ENCODE results near the gene SIRPA.

The SIRPA gene

DNA sequence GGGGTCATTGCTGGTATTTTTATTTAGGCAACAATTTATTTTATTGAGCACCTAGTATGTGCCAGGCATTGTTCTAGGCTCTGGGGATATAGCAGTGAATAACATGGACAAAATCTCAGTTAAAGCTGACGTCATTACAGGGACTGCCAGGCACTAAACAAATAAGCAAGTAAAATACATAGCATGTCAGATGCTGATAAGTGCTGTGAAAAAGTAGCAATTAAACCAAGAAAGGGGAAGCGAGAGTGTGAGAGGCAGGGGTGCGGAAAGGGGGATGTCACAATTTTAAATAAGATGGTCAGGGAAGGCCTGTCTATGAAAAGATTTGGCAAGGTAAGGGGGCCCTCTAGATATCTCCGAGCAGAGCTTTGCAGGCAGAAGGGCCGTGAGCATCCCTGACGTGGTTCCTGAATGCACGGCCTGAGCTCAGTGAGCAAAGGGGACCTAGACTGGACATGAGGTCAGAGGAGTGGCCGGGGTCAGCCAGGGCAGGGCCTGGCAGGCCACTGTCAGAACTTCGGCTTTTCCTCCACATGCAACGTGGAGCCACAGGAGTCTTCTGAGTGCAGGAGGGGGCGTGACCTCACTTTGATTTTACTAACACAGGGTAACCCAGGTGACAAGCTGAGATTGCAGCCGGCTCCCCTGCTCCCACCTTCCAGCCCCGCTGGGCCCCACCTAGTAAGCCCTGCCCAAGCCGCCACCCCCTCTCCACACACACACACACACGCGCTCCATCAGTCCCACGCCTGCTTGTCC lies 24.2 kb upstream of the SIRPA start:
- no peak for DNase-seq

DNA sequence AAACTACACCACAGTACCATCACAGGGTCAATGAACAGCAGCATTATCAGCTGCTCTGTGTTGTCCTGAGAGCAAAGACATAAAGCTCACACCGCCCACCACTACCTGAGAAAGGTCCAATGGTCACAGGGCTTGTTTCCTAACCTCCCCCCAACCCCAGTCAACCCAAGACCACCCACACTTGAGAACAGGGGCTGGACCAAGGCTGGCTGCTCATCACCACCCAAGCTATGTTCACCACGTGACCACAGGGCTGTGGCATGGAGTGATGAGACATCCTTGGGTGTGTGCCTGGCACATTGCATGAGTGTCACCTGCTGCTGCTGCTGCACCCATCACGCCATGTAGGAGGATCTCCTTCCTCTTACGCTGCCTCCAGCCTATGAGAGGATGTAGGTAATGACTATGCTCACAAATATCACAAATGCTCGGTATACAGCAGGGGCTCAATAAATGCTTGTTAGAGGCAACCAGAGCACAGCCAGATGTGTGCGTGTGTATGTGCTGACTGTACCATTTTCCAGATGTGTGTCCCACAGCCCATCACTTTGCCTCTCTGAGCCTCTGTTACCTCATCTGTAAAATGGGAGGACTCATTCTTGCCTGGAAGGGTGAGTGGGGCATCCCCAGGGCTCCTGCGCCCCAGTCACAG lies 23.3 kb upstream of the SIRPA start:
- DNase-seq, result no peak

DNA sequence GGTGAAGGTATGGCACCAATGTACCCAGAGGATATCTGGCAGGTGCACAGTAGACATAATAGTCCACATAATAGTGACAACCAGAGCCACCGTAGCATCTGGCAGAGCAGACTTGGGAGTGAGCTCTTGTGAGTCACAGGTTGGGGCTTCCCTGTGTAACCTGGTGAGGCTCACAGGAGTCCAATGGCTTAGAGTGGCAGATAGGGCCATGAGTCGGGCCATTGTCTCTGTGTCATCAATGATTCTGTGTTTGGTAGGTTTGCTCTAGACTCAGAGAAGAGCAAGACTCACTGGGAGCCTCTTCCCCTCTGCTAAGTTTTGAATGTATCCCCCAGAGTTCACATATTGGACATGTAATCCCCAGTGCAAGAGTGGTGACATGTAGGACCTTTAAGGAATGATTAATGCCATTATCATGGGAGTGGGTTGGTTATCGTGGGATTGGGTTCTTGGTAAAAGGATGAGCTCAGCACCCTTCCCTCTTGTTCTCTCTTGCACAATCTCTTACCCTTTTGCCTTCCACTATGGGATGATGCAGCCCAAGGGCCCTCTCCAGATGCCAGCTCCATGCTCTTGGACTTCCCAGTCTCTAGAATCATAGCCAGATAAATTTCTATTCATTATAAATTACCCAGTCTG lies 22.6 kb upstream of the SIRPA start:
- no peak for DNase-seq

DNA sequence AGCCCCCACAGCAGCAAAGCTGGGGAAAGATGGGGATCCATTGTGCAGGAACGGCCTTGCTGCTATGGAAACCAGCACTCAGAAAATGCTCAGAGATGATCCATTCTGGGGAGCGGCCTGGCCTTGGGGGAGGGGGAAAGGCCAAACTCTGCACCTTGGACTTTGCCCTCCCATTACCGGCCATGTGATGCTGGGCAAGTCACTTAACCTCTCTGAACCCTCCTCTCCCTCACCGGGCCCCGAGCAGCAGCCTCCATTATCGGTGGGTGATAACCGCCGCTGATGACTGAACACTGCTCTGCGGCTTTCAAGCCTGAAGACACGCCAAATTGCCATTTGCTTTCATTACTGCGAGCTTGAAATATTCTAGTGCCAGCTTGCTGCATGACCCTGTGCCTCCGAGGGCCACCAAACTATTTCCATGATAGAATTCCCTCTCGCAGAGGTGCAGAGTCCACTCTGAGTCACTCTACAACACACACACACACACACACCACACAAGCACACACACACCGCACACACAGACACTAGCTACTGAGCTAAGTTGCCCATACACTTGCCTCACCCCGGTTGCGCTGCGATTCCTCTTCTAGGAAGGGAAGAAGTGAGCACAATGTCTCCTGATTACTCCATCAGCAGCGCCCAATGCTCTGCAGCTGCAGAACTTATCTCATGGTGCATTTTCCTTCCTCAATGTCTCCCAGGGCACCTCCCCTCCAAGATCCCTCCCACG lies 20.6 kb upstream of the SIRPA start:
- no peak for DNase-seq

DNA sequence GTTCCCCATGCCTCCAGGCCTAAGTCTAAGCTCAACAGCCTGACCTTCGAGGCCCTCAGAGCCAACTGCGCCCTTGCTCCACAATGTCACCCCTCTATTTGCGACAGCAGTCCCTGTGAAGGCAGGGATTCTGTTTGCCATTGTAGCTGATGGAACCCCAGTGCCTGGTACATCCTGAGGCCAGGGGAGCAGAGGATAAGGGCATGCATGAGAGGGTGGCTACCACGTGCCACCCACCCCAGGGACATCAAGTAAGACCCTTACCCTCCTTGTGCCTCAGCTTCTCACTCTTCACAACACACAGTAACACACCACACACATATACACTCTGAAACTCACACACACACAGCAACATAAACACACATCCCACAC lies 20.0 kb upstream of the SIRPA start:
- no peak for DNase-seq

- no peak for DNase-seq
These were observed 19.4 kb upstream of the SIRPA start for GRCh38 chr20:1875762-1876161.

GRCh38 chr20:1876217-1876921 lies 18.8 kb upstream of the SIRPA start:
- DNase-seq, result no peak

- no peak for DNase-seq
These were observed 18.1 kb upstream of the SIRPA start for GRCh38 chr20:1876975-1877608.

GRCh38 chr20:1877609-1878200 lies 17.5 kb upstream of the SIRPA start:
- no peak for DNase-seq

DNA sequence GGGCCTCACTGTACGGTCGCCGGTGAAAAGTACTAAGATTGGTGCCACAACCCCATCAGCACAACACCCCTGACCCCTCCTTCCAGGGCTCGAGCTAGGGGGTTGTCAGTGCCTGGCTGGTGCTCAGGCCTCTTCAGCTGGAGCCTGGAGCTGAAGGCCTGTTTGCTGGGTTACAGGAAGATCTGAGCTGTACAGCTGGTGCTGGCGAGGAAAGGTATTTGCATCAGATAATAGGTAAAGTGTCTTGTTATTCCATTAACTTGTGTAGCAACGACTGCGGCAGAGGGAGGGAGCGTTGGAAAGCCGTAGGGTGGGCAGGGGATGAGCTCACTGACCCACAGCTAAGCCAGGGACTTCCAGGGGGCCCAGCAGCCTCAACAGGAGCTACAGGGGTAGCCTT lies 15.8 kb upstream of the SIRPA start:
- no peak for DNase-seq

- no peak for DNase-seq
These were observed 15.3 kb upstream of the SIRPA start for GRCh38 chr20:1879934-1880333.

DNA sequence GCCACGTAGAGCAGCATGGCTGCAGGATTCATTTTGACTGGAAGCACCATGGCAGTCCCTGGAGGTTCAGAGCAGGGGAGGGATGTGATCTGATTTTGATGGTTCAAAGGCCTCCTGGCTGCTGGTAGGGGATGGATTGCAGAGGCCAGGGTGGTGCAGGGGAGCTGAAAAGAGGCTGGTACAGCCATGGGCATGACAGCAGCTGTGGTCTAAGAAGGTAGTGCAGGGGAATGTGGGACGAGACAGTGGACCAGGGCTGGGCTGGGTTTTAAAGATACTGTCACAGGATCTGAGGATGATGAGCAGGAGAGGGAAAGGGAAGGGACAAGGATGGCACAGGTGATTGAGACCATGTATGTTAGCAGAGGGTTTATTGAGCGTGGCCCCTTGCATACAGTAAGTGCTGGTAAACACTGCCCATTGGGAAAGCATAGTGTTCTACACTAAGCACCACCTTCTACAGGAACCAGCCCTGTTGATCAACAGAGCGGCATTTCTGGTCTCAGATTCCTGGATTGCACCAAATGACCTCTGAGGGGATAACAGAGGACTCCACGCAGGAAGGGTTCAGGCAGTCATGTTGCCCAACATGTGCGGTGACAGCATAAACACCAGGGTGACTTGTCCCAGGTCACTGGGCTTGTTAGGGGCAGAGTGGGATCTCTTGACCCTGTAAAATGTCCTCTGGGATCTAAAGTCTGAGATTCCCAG lies 14.5 kb upstream of the SIRPA start:
- DNase-seq, result no peak

DNA sequence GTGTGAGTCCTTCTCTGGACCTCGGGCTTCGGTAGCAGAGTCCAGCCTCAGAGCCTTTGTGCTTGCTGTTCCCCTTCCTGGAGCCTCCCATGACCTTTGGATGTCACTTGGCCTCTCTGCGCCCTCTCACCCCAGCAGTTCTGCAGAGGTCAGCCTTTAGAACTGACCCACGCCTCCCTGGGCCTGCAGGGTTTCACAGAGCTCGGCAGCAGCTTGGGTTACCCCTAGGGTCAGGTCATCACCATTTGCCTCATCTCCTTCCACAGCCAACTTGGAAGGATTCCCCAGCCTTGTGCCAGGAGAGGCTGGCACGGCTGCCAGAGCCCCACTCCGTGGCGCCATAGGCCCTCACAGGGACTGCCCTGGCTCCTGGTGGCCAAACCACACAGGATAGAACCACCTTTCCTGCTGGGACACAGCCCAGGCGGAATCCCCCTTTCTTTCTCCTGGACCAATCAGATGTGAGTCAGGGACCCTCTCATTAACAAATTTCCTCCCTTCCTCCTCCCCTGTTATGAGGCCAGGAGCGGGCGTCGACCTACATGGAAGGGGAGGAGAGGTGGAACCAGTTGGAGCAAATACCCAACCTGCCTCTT lies 13.9 kb upstream of the SIRPA start:
- no peak for DNase-seq

GRCh38 chr20:1882026-1882425 lies 13.2 kb upstream of the SIRPA start:
- DNase-seq, result no peak

- no peak for DNase-seq
These were observed 11.2 kb upstream of the SIRPA start for GRCh38 chr20:1883986-1884385.

DNA sequence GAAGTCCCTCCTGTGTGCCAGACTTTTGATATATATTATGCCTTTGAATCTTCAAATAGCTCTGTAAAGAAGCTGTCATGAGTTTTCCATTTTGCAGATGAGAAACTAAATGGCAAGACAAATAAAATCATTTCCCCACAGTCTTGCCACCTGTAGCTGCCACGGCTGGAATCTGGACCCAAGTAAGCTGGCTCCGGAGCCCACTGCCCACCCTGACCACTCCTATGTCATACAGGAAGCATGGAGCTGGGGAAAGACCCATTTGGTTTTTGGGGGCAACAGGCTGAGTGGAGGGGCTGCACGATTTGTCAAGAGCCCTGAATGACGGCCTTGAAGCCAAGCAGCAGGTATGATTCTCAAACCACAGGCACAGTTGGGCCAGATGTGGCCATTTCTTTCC lies 10.0 kb upstream of the SIRPA start:
- no peak for DNase-seq

GRCh38 chr20:1885940-1886693 lies 9.1 kb upstream of the SIRPA start:
- no peak for DNase-seq

DNA sequence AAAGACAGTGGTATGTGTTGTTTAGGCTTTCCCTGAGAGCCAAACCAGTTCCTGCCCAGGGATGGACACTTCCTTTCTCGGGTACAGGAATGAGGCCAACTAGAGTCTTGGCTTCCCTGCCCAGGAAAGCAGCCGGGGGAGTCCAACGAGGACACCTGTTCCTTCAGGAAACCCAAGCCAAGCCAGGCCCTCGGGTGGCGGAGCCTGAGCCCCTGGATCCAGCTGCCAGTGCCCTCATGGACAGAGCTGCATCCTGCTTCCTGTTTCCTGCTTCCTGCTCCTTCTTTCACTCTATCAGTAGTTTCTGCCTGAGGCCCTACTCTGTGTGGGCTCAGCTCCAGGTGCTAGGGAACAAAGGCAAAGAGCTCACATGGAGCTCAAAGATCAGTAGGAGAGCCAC lies 7.9 kb upstream of the SIRPA start:
- no peak for DNase-seq

DNA sequence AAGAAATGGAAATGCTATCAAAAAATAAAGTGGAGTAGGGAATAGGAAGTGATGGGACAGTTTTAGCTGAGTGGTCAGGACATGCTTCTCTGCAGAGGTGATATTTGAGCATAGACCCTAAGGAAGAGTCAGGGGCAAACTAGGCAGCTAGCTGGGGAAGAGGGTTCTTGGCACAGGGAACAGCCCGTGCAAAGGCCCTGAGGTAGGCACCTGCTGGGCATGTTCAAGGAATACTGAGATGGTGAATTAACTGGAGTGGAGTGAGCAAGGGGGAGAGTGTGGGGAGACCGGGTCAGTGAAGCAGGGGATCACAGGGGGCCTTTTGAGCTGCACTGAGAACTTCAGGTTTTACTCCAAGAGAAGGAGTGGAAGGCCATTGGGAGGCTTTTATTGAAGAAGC lies 7.5 kb upstream of the SIRPA start:
- DNase-seq, result no peak

- DNase-seq, result no peak
These were observed 6.3 kb upstream of the SIRPA start for GRCh38 chr20:1888796-1889463.

Data from CD4-positive, alpha-beta T cell treated with Interleukin-12 subunit alpha and Interleukin-12 subunit beta, for 1 hour (primary cell).